ENCODE results near the gene ITFG1. TPM values are rescaled to one million over a fixed set of nuclear protein-coding genes. Genes with fewer than 3 reads are reported as not detected.

Gene ITFG1
- total RNA-seq, 4 donors from 2014 or later, result 36.3 to 67.6 (median 56.1) TPM

Small RNA genes lying within 50 kb of the gene (small RNA-seq; reads per million reads assigned to genes)
- gene RF00019 (0 reads per million in 2 donors), gene RNA5SP425 (0 reads per million in 2 donors)

Other genes with a start within 250 kb of the ITFG1 start
- 100 to 1,000 TPM; 124 to 180 (median 142) TPM for gene PHKB, start 268 bp upstream of the ITFG1 start, total RNA-seq